Uterus (tissue), 4 donors: Measurements from ENCODE around the gene MARCHF6. TPM values are rescaled to one million over a fixed set of nuclear protein-coding genes. Genes with fewer than 3 reads are reported as not detected.
"Not testable (repeated sequence)": the region's sequence is repeated elsewhere in the genome, so short reads cannot be mapped to it uniquely, and the experiment has no call there.

Source experiments
- DNase-seq, 2 donors: peaks; one replicate each; pipeline ENCODE4 v3.0.0-alpha.2; 2019 to 2020
- H3K27ac ChIP-seq, 2 donors: fragments of 200-600 bp; sonication (generic); 1 replicate in 1 of 2; 2 replicates in 1 of 2; pipeline ENCODE4 v1.5.1; 2016 to 2018
- H3K27me3 ChIP-seq, 2 donors: fragments of 200-600 bp; sonication (generic); one replicate each; pipeline ENCODE4 v1.5.1; 2018 to 2019; ENCODE audit warnings: control low read depth in 1 of 2
- H3K36me3 ChIP-seq, 2 donors: fragments of 200-600 bp; sonication (generic); one replicate each; pipeline ENCODE4 v1.5.1; 2019; ENCODE audit warnings: control low read depth in 1 of 2
- H3K4me1 ChIP-seq, 2 donors: fragments of 200-600 bp; sonication (generic); one replicate each; pipeline ENCODE4 v1.5.1; 2018 to 2019; ENCODE audit warnings: control low read depth in 1 of 2
- H3K4me3 ChIP-seq, 2 donors: fragments of 200-600 bp; sonication (generic); 1 replicate in 1 of 2; 2 replicates in 1 of 2; pipeline ENCODE4 v1.5.1; 2018 to 2019; ENCODE audit warnings: mild to moderate bottlenecking in 1 of 2
- H3K9me3 ChIP-seq, 2 donors: fragments of 200-600 bp; sonication (generic); one replicate each; pipeline ENCODE4 v1.5.1; 2019; ENCODE audit warnings: control low read depth in 1 of 2
- CTCF ChIP-seq, 4 experiments: fragments of 200-600 bp in 2 of 4; fragments of 450-650 bp in 2 of 4; sonication (generic) in 2 of 4; IDR thresholded peaks; one replicate each; pipeline ENCODE4 v1.5.1; 2016 to 2019; ENCODE audit warnings: antibody characterized with exemption in 4 of 4, mild to moderate bottlenecking in 2 of 4, moderate library complexity in 1 of 4
- POLR2A ChIP-seq, 2 donors: fragments of 450-650 bp; IDR thresholded peaks; one replicate each; pipeline ENCODE4 v1.6.1; 2016; ENCODE audit warnings: antibody characterized with exemption in 2 of 2, mild to moderate bottlenecking in 1 of 2, moderate library complexity in 1 of 2
- intact Hi-C: fragments of 100-400 bp; cut with DNase I; formaldehyde crosslinking; loops from one replicate; pipeline ENCODE4 v1.15.1; 2023; ENCODE audit warnings: low total_unique reads
- total RNA-seq, 4 donors: library from RNA; depleted of rRNA in 3 of 4; stranded (reverse); fragments of >200 nt in 3 of 4; gene quantifications; one replicate each; pipeline versions ENCODE4 v1.1.0 to v1.2.4, GENCODE V29; 2014 to 2023
- donor health status: DM: yes; HTN: yes; CAD: no.

MARCHF6 gene
- total RNA-seq, 4 donors from 2014 or later, result 62.1 to 234 (median 178) TPM

- TF ChIP-seq POLR2A (IDR thresholded peaks at IDR 0.05) (no peak), CTCF (IDR thresholded peaks at IDR 0.05) (no peak)
- no peaks in the 10 kb centered on the region for H3K9me3 ChIP-seq
- H3K27ac ChIP-seq, result no peak overlapping the region
- intact Hi-C loops, result no loop called here
- no peaks in the 10 kb centered on the region for H3K27me3 ChIP-seq
- no peaks in the 10 kb centered on the region for H3K4me1 ChIP-seq
- DNase-seq, result no peak
- no peaks in the 10 kb centered on the region for H3K36me3 ChIP-seq
- H3K4me3 ChIP-seq, result no peak overlapping the region
These were observed 20.8 kb downstream of the MARCHF6 start for GRCh38 chr5:10374046-10375022.

GRCh38 chr5:10375146-10375545 is 21.7 kb downstream of the MARCHF6 start:
- intact Hi-C loops, H3K9me3 ChIP-seq, H3K27ac ChIP-seq, H3K27me3 ChIP-seq, H3K4me1 ChIP-seq, H3K36me3 ChIP-seq, H3K4me3 ChIP-seq, DNase-seq: not testable (repeated sequence)

- H3K27ac ChIP-seq, result no peak overlapping the region
- intact Hi-C loops, result no loop called here
- TF ChIP-seq CTCF (IDR thresholded peaks at IDR 0.05), result no peak
- TF ChIP-seq POLR2A (IDR thresholded peaks at IDR 0.05), result no peak
- no peaks in the 10 kb centered on the region for H3K36me3 ChIP-seq
- no peaks in the 10 kb centered on the region for H3K27me3 ChIP-seq
- no peak for DNase-seq
- H3K9me3 ChIP-seq, result no peaks in the 10 kb centered on the region
- H3K4me3 ChIP-seq, result no peak overlapping the region
- H3K4me1 ChIP-seq, result no peaks in the 10 kb centered on the region
These were observed 23.0 kb downstream of the MARCHF6 start for GRCh38 chr5:10376544-10376943.

- intact Hi-C loops, result no loop called here
- Histone ChIP-seq H3K4me3 (no peak overlapping the region), H3K27me3 (no peaks in the 10 kb centered on the region), H3K9me3 (no peaks in the 10 kb centered on the region), H3K27ac (no peak overlapping the region), H3K36me3 (no peaks in the 10 kb centered on the region), H3K4me1 (no peaks in the 10 kb centered on the region)
- DNase-seq, result no peak
- TF ChIP-seq CTCF (IDR thresholded peaks at IDR 0.05) (no peak), POLR2A (IDR thresholded peaks at IDR 0.05) (no peak)
These were observed 23.6 kb downstream of the MARCHF6 start for GRCh38 chr5:10377081-10377480.

- Histone ChIP-seq H3K27ac (no peak overlapping the region), H3K36me3 (no peaks in the 10 kb centered on the region), H3K9me3 (no peaks in the 10 kb centered on the region), H3K27me3 (no peaks in the 10 kb centered on the region), H3K4me1 (no peaks in the 10 kb centered on the region), H3K4me3 (no peak overlapping the region)
- intact Hi-C loops, result no loop called here
- no peak for DNase-seq
- TF ChIP-seq CTCF (IDR thresholded peaks at IDR 0.05) (no peak), POLR2A (IDR thresholded peaks at IDR 0.05) (no peak)
These were observed 28.3 kb downstream of the MARCHF6 start for GRCh38 chr5:10381803-10382202.
